Erythroblast (primary cell): Measurements from ENCODE around the gene UTS2B.
A peak's percentile ranks its signal among the peaks of the same experiment; 100 is the strongest.

ENCODE experiments used
- DNase-seq, 2 experiments: peaks; one replicate each; lab custom pipeline; 2025; lab: John Stamatoyannopoulos, UW
- GATA1 ChIP-seq: IDR thresholded peaks from 2 replicates; pipeline ENCODE4 v1.6.1; 2011; ENCODE audit warnings: low read depth, mild to moderate bottlenecking, control low read depth, low read length, moderate library complexity
- POLR2A ChIP-seq: IDR thresholded peaks from 2 replicates; pipeline ENCODE4 v1.6.1; 2011; ENCODE audit warnings: mild to moderate bottlenecking, low read length

Gene UTS2B

DNA sequence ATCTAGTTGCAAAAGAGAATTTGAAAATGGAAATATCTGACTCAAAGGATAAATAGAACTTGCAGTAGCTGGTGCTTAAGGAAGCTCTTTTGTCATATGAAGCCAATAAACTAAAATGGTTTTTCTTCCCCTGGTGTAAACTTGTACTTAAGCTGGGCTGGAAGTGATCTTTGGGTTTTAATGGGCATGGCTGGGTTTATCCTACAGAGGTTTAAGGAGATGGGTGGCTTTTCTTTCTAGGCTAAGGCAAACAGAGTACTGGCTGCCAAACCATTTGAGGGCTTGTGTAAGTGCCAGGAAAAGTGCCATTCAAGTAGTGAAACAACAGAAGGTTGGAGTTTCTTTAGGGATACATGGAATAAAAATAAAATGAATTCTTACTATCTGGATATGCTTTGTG lies 12.1 kb upstream of the UTS2B start:
- TF ChIP-seq GATA1 (no peak), POLR2A (no peak)
- DNase-seq: no peak

DNA sequence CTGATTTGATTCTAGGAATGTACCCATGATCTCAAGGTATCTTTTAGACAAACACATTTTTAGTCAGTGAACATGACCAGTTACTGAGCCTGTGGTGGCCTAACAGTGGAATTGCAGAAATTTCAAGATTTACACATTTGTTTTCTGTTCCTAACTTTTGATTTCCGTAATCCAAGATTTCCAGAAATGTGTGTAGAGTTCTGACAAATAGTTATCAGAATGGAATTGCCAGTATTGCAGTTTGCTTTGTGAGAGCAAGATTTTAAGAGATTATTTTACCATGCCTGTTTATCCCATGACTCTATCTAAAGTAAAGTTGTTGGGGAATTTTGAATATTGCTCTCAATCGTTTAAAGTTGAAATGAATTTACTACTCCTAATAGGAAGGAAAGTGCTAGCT lies 11.7 kb upstream of the UTS2B start:
- no peak for TF ChIP-seq GATA1
- no peak for TF ChIP-seq POLR2A
- no peak for DNase-seq

DNA sequence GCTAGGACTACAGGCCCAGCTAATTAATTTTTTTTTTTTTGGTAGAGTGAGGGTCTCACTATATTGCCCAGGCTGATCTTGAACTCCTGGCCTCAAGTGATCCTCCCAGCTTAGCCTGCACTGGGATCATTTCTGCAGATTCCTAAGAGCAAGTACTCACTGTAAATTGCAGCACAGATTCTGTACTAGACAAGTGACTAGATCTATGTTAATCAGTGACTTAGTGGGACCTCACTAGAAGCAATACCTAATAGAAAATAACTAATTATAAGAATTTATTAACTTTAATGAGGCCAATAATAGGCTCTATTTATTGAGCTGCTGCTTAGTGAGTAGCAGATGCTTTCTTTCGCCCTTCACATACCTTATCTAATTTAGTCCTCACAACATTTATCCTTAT lies 10.6 kb upstream of the UTS2B start:
- no peak for TF ChIP-seq POLR2A
- no peak for TF ChIP-seq GATA1
- DNase-seq: no peak

DNA sequence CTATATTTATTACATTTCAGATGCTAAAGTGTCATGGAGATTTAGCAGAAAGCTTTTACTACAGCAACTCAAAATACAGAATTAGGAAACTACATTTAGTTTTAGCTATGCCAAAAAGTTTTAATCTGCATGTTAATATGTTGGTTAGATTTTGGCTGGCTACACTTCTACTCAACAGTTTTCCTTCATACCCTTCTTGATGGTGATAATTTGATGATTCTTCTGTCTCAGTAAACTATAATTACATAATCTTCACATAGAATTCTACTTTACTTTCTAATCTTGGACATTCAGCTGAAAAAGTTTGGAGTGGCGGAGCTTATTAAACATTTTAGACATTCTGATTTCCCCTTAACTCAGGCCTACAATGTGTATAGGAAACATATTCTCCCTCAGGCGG lies 10.0 kb upstream of the UTS2B start:
- no peak for DNase-seq
- TF ChIP-seq POLR2A (no peak), GATA1 (no peak)

DNA sequence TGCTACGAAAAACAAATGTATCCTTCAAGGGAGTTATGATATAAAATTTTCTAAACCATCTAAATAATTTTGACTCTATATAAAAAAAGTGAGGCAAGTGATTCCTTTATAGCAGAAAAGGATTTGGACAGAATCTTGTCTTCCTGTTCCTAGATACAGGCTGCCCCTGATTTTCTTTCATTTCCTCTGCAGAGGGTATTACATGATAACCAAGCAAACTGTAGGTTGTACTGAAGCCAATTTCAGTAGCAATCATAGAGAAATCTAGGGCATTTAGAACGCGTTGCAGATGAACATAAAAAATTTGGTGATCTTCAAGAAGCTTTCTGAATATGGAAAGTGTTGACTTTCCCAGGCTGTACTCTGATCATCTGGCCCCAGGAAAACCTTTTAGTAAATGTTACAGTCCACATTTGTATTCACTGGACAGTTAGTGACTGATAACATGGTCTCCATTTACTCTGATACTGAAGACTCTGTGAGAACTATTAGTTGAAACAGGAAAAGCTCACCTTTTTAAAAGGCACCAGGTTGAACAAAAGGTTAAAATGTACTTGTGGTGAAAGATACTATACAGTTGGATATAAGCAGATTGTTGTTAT lies 9.1 kb upstream of the UTS2B start:
- no peak for TF ChIP-seq GATA1
- TF ChIP-seq POLR2A: no peak
- no peak for DNase-seq

DNA sequence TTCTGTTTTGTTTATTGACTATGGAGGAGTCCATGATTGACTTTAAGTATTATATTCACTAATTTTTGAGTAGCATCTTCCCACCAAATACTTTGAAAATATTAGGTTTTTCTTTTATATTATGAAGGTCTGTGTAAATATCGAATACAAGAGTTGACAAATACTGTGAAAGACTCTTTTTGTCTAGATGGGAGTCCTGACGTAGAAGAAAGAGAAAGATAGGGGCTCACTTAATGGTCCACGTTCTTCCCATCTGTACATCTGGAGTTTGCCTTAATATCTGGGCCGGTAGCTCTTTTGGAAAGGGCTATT lies 7.8 kb upstream of the UTS2B start:
- no peak for DNase-seq
- TF ChIP-seq GATA1 (no peak), POLR2A (no peak)

DNA sequence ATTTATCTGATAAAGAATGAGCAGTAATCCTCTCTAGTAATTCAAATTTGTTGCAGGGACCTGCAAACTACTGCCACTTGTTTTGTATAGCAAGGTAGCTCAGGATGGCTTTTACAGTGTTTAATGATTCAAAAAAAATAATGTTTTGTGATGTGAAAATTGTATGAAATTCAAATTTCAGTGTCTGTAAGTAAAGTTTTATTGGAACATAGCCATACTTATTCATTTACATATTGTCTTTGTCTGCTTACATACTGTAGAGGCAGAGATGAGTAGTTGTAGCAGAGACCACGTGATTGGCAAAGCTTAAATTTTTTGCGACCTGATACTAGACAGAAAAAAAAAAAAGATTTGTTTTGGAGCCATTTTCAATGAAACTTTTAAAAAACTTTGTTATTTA lies 6.5 kb upstream of the UTS2B start:
- TF ChIP-seq GATA1 (no peak), POLR2A (no peak)
- no peak for DNase-seq

DNA sequence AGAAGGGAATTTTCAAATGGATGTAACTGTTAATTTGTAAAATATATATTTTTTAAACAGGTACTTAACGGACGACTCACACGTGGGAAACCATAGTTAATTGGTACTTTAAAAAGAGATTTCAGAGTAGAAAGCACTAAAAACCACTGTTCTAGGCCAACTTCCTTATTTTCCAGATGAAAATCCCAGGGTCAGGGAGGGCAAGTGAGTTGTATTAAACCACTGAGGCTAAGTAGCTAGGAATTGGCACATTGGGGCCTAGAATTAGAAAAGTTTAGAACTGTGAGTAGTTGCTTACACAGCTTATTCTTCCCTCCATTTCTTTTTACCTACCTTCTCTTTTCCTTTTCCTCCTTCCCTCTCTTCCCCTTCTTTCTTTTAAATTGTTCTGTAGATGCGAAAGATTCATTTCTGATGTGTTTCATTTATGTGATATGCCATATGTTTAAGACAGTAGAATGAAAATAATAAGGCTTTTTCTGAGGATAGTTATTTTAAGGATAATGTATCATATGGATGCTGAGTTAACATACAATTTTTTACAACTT lies 4.1 kb upstream of the UTS2B start:
- TF ChIP-seq GATA1: no peak
- no peak for TF ChIP-seq POLR2A
- DNase-seq: no peak

DNA sequence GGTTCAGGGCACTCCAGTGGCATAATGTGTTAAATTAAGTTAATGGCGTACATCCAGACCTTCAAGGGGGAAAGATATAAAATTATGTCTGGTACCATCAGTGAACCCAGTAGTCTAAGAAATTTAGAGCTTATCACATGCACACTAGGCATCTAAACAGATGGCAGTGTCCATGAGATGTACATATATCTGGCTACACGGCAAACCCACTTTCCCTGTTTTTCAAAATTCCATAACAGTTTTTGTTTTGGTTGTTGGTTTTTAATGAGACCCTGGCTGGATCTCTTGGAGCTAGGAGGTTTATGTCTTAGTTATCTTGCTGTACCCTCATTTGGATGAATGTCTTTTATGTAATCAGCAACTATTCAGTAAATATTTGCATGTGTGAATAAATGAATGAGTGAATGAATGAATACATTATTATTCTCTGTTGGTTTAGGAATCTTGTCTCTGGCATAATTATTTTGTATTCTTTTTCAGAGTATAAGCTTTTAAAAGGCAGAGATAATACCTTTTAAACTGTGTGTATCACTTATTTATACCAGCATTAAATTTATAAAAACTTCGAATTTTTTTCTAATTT lies 3.1 kb upstream of the UTS2B start:
- DNase-seq: no peak
- TF ChIP-seq GATA1: no peak
- TF ChIP-seq POLR2A: no peak

DNA sequence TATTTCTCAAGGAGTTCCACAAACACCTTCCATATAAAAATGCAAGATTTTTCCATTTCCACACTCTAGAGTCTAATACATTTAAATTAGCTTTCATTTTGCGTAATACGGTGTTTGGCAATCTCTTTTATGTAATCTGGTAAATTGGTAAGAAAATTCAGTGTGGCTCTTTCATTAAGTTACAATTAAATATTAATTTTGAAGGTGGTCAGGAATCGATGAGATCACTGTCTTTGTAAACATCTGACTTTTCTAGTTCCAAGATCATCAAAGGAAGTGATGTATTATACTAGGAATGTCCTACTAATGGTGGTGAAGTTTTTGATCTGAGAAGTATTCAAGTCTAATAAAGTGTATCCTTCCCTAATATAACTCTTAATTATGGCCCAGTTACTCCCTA lies 1.1 kb upstream of the UTS2B start:
- no peak for TF ChIP-seq GATA1
- TF ChIP-seq POLR2A: no peak
- DNase-seq: no peak

DNA sequence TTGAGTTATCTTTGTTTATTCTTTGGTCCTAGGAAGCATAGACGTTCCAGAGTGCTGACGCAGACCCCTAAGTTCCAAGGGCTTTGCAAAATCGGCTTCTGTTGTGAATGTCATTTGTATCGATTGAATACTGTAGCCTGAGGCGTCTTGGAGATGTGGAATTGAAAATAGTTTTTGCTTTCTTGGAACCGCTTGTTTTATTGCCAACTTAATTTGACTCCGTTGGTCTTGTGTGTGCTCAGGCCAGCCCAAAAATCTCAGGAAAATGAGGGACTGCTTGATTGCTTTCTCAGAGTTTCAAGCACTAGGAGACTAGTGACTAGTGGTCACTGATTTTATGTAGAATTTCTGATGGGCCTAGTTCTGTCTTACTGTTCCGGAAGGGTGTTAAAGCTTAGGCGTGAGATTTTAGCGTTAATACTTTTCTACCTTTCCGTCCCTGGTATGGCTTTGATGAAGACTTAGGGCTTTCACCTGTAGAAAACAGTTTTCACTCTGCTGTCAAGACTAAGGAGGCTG lies 263 bp upstream of the UTS2B start:
- no peak for DNase-seq
- TF ChIP-seq POLR2A (no peak), GATA1 (no peak)

DNA sequence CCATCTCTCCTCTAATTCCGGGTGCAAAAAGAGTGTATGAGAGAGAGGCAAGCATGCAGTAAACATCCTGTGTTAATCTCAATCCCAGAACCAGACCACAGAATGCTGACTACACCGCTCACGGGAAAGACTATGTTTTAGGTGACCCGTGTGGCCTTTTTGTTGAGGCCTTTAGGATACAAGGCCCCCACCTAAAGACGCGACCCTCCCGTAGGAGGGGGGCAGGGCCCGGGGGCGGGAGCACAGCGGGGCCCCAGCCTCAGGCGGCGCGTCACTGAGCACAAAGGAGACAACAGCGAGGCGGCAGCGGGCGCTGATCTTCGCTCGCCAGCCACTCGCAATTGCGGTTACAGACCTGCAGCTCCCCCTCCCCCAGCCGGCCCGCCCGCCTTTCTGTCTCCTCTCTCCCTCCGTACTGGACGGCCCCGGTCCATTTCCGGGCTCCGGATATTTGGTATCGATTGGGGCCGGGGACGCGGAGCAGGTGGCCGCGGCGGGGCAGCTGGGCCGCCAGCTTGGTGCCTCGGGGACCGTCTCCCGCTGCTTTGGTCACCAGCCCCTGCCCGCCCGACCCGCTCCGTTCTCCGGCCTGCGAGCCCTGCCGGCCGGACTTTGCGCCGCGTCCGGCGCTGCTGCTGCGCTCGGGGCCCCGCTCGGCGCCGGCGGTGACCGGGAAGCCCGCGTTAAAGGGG lies 1.2 kb downstream of the UTS2B start, which contains the start of gene CCDC50:
CCDC50 (plus strand) TSS at position 433 of the 692 bp plus-strand sequence. CDS start 281 bp downstream, outside the sequence.
- TF ChIP-seq POLR2A (peak; percentile 58), GATA1 (no peak)
- peak; percentile 82 to 84 for DNase-seq

DNA sequence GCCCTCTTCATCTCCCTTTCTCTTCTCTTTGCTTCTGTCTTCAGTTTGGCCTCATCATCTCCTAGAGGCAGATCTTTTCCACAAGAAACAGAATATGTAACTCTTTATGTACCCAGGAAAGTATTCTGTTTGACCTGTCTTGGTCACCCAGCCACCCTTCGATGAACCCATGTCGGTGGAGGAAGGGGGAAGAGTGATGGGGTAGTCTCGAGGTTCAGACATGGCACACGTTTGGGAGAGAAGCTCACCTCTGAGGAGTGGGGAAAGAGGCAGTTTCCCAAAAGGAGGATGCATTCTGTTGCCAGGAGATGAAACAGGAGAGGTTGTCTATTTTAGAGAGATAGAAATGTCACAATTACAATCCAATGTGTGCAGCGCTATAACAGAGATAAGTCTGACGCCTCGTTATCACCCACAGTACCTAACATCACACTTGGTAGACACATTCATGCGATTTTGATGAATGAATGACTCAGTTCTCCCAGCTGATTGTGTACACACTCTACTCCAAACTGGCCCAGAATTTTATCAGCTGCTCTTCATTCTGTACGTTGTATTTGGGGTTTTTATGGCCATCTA lies 1.9 kb downstream of the UTS2B start:
- DNase-seq: peak; percentile 77 to 87
- TF ChIP-seq GATA1: no peak
- TF ChIP-seq POLR2A: no peak

DNA sequence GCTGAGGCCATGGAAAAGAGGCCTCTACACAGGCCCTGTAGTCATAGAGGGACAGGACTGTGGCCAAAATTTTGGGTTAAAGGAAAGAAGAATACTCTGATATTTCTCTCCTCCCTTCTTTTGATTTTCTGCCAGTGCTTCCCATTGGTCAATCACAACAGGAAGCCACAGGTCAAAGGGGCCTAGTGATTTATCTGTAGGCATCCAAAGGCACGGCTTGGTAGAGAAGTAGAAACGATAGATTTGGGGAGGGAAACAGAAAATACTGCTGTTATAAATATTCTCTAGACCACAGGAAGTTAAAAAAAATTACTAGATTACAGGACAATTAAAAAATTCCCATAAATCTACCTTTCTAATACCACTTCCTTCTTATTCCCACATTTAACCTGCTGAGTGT lies 2.8 kb downstream of the UTS2B start:
- DNase-seq: no peak
- TF ChIP-seq POLR2A: no peak
- no peak for TF ChIP-seq GATA1
